Esophagus muscularis mucosa (tissue), 4 donors: ENCODE results near the gene DEFB114.

Experiments used
- EP300 ChIP-seq: sonication (generic); formaldehyde crosslinking; IDR thresholded peaks from one replicate; pipeline ENCODE4 v1.6.1; 2017; ENCODE audit warnings: antibody characterized with exemption
- POLR2A ChIP-seq: fragments of 450-650 bp; IDR thresholded peaks from one replicate; pipeline ENCODE4 v1.6.1; 2017; ENCODE audit warnings: antibody characterized with exemption, moderate library complexity, mild to moderate bottlenecking, low read depth
- TF ChIP-seq, protein P1 (sequence below), 3 experiments: fragments of 200-600 bp in 2 of 3; fragments of 450-650 bp in 1 of 3; sonication (generic) in 2 of 3; IDR thresholded peaks; one replicate each; pipeline ENCODE4 v1.5.1; 2017 to 2019; ENCODE audit warnings: antibody characterized with exemption in 3 of 3, mild to moderate bottlenecking in 2 of 3, moderate library complexity in 1 of 3

DNA sequence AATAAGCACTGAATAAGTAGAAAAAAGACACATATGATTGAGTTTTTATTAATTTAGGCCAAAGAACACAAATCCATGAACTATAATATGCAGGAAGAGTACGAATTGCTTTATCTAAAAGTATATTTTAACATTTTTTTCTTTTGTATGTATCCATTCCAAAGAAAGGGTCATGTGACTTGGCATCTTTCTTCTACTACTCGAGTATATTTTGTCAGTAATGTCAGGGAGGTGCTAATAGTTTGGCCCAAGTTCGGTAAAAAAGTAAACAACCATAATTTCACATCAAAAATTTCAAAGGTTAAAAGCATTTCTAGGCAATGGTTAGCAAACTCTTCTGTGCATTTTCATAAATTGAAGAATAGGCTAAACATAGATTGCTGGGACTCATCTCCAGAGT is 39.2 kb upstream of the DEFB114 start:
- TF ChIP-seq, protein P1, sequence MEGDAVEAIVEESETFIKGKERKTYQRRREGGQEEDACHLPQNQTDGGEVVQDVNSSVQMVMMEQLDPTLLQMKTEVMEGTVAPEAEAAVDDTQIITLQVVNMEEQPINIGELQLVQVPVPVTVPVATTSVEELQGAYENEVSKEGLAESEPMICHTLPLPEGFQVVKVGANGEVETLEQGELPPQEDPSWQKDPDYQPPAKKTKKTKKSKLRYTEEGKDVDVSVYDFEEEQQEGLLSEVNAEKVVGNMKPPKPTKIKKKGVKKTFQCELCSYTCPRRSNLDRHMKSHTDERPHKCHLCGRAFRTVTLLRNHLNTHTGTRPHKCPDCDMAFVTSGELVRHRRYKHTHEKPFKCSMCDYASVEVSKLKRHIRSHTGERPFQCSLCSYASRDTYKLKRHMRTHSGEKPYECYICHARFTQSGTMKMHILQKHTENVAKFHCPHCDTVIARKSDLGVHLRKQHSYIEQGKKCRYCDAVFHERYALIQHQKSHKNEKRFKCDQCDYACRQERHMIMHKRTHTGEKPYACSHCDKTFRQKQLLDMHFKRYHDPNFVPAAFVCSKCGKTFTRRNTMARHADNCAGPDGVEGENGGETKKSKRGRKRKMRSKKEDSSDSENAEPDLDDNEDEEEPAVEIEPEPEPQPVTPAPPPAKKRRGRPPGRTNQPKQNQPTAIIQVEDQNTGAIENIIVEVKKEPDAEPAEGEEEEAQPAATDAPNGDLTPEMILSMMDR (IDR thresholded peaks at IDR 0.05): no peak
- TF ChIP-seq POLR2A: no peak
- no peak for TF ChIP-seq EP300
